ENCODE results near the gene OCEL1. TPM values are rescaled to one million over a fixed set of nuclear protein-coding genes. Genes with fewer than 3 reads are reported as not detected.

OCEL1 gene
- total and polyA plus RNA-seq, 2 donors (not counting 1 experiment from before 2014, with no cell fraction given), result 28.5 to 30.5 TPM

DNA sequence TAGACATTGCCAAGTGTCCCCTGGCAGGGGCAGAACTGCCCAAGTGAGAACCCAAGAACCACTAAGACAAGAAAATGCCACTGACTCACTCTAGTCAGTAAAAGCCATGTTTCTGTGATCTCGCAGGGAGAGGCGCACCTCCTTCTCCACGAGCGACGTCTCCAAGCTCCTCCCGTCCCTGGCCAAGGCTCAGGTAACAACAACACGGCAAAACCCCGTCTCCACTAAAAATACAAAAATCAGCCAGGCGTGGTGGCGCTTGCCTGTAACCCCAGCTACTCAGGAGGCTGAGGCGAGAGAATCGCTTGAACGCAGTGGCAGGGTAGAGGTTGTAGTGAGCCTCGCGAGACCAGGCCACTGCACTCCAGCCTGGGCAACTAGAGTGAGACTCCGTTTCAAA is 28.4 kb upstream of the OCEL1 start:
- no peak for TF ChIP-seq EZH2 (IDR thresholded peaks at IDR 0.05; ENCODE audit: borderline replicate concordance, insufficient read depth, low read depth, low read length, poor library complexity, severe bottlenecking)
- TF ChIP-seq, protein P1, sequence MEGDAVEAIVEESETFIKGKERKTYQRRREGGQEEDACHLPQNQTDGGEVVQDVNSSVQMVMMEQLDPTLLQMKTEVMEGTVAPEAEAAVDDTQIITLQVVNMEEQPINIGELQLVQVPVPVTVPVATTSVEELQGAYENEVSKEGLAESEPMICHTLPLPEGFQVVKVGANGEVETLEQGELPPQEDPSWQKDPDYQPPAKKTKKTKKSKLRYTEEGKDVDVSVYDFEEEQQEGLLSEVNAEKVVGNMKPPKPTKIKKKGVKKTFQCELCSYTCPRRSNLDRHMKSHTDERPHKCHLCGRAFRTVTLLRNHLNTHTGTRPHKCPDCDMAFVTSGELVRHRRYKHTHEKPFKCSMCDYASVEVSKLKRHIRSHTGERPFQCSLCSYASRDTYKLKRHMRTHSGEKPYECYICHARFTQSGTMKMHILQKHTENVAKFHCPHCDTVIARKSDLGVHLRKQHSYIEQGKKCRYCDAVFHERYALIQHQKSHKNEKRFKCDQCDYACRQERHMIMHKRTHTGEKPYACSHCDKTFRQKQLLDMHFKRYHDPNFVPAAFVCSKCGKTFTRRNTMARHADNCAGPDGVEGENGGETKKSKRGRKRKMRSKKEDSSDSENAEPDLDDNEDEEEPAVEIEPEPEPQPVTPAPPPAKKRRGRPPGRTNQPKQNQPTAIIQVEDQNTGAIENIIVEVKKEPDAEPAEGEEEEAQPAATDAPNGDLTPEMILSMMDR (IDR thresholded peaks at IDR 0.05), result no peak
- Histone ChIP-seq H3K4me1 (ENCODE audit: control insufficient read depth in 2 of 2, insufficient read depth in 2 of 2, low read length in 2 of 2) (no peaks in the 10 kb centered on the region), H4K20me1 (ENCODE audit: control insufficient read depth, insufficient read depth, low read length, poor library complexity, severe bottlenecking) (no peaks in the 10 kb centered on the region), H3K27me3 (replicated peaks in 1 of 4; ENCODE audit: control extremely low read depth in 1 of 4, control insufficient read depth in 3 of 4, insufficient read depth in 4 of 4, low read length in 3 of 4) (no peaks in the 10 kb centered on the region), H3K9ac (ENCODE audit: low read length) (no peak overlapping the region), H2AFZ (ENCODE audit: insufficient read depth, low read depth, low read length, poor library complexity, severe bottlenecking) (no peak overlapping the region), H3K4me3 (ENCODE audit: control extremely low read depth in 1 of 5, extremely low read depth in 1 of 5, insufficient read depth in 1 of 5, low read depth in 2 of 5, low read length in 4 of 5) (no peak overlapping the region), H3K27ac (ENCODE audit: low read length in 2 of 2) (no peak overlapping the region), H3K4me2 (replicated peaks; ENCODE audit: low read depth, low read length, poor library complexity, severe bottlenecking) (no peak overlapping the region), H3K9me3 (ENCODE audit: control extremely low read depth in 1 of 3, control insufficient read depth in 2 of 3, insufficient read depth in 1 of 3, low read length in 2 of 3) (no peaks in the 10 kb centered on the region), H3K79me2 (ENCODE audit: control insufficient read depth, insufficient read depth, low read length) (peaks cover 3% of the 10 kb centered on the region), H3K36me3 (replicated peaks in 1 of 2; ENCODE audit: control extremely low read depth in 1 of 2, control insufficient read depth in 1 of 2, extremely low read depth in 1 of 2, insufficient read depth in 2 of 2, low read length in 1 of 2) (peaks cover 6 to 76% of the 10 kb centered on the region in 2 experiments)
- ChIA-PET POLR2A (no interaction called here), CTCF (no interaction called here)
- Mint-ChIP-seq H3K4me3 (no peak overlapping the region), H3K4me1 (no peaks in the 10 kb centered on the region), H3K27ac (no peak overlapping the region), H3K9me3 (ENCODE audit: insufficient read depth) (no peaks in the 10 kb centered on the region), H3K27me3 (no peaks in the 10 kb centered on the region)
- no peak for ATAC-seq (ENCODE audit: low read depth)
- 96% methylated on average over 3 of the region's 16 CpGs for WGBS (ENCODE audit: insufficient coverage)
- no peak for DNase-seq
- intact Hi-C loops (cut with micrococcal nuclease), result no loop called here

DNA sequence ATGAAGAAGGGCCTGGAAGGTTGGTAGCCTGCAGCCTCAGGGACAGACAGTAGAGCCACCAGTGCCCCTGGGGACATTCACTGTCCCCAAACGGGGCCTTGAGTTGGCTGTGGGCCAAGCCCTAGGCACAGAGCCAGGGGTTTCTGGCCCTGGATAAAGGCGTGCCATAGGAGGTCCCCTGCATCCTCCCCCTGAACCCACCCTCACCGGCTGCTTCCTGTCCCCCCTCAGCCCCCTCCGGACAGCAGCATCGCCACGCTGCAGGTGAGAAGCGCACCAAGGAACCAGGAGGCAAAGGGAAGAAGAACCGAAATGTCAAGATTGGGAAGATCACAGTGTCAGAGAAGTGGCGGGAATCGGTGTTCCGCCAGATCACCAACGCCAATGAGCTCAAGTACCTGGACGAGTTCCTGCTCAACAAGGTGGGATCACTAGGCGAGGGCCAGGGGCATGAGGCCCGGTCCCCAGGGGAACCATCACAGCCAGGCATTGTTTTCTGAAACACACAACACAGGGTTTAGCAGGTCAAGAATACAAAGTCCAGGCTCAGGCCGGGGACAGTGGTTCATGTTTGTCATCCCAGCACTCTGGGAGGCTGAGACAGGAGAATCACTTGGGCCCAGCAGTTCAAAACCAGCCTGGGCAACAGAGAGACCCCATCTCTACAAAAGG is 25.5 kb upstream of the OCEL1 start:
- Histone ChIP-seq H3K36me3 (replicated peaks in 1 of 2; ENCODE audit: control extremely low read depth in 1 of 2, control insufficient read depth in 1 of 2, extremely low read depth in 1 of 2, insufficient read depth in 2 of 2, low read length in 1 of 2) (peaks cover 4 to 66% of the 10 kb centered on the region in 2 experiments), H4K20me1 (ENCODE audit: control insufficient read depth, insufficient read depth, low read length, poor library complexity, severe bottlenecking) (no peaks in the 10 kb centered on the region), H2AFZ (ENCODE audit: insufficient read depth, low read depth, low read length, poor library complexity, severe bottlenecking) (no peak overlapping the region), H3K79me2 (ENCODE audit: control insufficient read depth, insufficient read depth, low read length) (peaks cover 3% of the 10 kb centered on the region), H3K4me2 (replicated peaks; ENCODE audit: low read depth, low read length, poor library complexity, severe bottlenecking) (no peak overlapping the region), H3K9me3 (ENCODE audit: control extremely low read depth in 1 of 3, control insufficient read depth in 2 of 3, insufficient read depth in 1 of 3, low read length in 2 of 3) (no peaks in the 10 kb centered on the region), H3K27ac (ENCODE audit: low read length in 2 of 2) (no peak overlapping the region), H3K9ac (ENCODE audit: low read length) (no peak overlapping the region), H3K4me1 (ENCODE audit: control insufficient read depth in 2 of 2, insufficient read depth in 2 of 2, low read length in 2 of 2) (no peaks in the 10 kb centered on the region), H3K4me3 (ENCODE audit: control extremely low read depth in 1 of 5, extremely low read depth in 1 of 5, insufficient read depth in 1 of 5, low read depth in 2 of 5, low read length in 4 of 5) (no peak overlapping the region), H3K27me3 (replicated peaks in 1 of 4; ENCODE audit: control extremely low read depth in 1 of 4, control insufficient read depth in 3 of 4, insufficient read depth in 4 of 4, low read length in 3 of 4) (no peaks in the 10 kb centered on the region)
- peaks cover 3% of the 10 kb centered on the region for H3K4me1 Mint-ChIP-seq
- H3K9me3 Mint-ChIP-seq (ENCODE audit: insufficient read depth), result no peaks in the 10 kb centered on the region
- no peaks in the 10 kb centered on the region for H3K27me3 Mint-ChIP-seq
- CTCF ChIA-PET, result no interaction called here
- no peak for TF ChIP-seq EZH2 (IDR thresholded peaks at IDR 0.05; ENCODE audit: borderline replicate concordance, insufficient read depth, low read depth, low read length, poor library complexity, severe bottlenecking)
- TF ChIP-seq, protein P1 (IDR thresholded peaks at IDR 0.05), result no peak
- WGBS (ENCODE audit: insufficient coverage), result 80% methylated on average over 16 of the region's 16 CpGs
- POLR2A ChIA-PET, result no interaction called here
- DNase-seq (no peak), ATAC-seq (ENCODE audit: low read depth) (no peak)
- no peak overlapping the region for H3K4me3 Mint-ChIP-seq
- H3K27ac Mint-ChIP-seq, result no peak overlapping the region
- intact Hi-C loops (cut with micrococcal nuclease), result no loop called here

Data from B cell (primary cell).